ENCODE measurements around the gene KIF1C. TPM values are rescaled to one million over a fixed set of nuclear protein-coding genes. Genes with fewer than 3 reads are reported as not detected.
"Not testable (repeated sequence)": the region's sequence is repeated elsewhere in the genome, so short reads cannot be mapped to it uniquely, and the experiment has no call there.

The KIF1C gene
- total RNA-seq, 1 experiment from 2014 or later, result 67.6 TPM

DNA sequence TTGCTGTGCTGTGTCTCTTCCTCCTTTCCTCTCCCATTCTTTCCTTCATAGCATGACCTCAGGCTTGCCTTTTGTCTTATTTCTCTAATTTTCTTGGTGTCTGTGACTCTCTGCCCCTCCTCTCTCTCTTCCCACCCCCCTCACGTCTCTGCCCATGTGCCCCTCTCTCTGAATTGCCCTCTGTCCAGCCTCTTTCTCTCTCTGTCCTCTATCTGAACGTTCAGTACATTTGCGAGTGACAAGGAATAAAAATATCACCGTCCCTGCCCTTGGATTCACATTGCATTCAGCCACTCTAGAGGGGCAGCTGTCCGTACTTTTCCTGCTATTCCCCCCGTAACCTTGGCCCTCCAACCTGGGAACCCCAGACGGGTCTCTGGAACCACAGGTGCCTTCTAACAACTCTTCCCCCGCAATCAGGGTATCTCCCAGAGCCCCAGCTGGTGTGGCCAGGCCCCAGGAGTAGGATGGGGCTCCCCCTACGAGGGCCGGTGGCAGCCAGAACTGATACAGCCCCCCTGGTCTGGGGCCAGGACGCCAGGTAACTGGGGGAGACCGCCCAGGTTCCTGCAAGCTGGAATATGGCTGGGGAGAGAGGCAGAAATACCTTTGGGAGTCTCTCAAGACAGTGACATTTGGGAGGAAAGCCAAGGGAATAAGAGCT lies 1.8 kb downstream of the KIF1C start:
- DNase-seq (ENCODE audit: low read depth), result no peak

DNA sequence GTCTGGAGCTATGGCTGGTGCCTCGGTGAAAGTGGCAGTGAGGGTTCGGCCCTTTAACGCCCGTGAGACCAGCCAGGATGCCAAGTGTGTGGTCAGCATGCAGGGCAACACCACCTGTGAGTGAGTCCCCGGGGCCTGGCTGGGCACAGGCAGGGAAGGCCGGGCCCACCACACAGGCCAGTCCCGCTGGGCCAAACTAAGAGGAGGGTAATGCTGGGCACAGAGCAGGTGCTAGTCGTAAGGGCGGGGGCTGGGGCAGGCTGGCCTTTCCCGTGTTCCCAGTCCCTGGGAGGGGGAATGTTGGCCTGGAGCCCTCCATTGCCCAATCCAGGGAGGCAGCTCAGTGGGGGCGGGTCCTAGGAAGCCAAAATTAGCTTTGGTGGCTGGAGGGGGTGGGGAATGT lies 2.5 kb downstream of the KIF1C start:
- no peak for DNase-seq (ENCODE audit: low read depth)

- no peak for DNase-seq (ENCODE audit: low read depth)
Measured at GRCh38 chr17:5002121-5002788, 4.5 kb downstream of the KIF1C start.

- DNase-seq (ENCODE audit: low read depth), result no peak
Measured at GRCh38 chr17:5003214-5003867, 5.6 kb downstream of the KIF1C start.

- peak; percentile 79 for DNase-seq (ENCODE audit: low read depth)
Measured at GRCh38 chr17:5011928-5012327, 14.2 kb downstream of the KIF1C start.

DNA sequence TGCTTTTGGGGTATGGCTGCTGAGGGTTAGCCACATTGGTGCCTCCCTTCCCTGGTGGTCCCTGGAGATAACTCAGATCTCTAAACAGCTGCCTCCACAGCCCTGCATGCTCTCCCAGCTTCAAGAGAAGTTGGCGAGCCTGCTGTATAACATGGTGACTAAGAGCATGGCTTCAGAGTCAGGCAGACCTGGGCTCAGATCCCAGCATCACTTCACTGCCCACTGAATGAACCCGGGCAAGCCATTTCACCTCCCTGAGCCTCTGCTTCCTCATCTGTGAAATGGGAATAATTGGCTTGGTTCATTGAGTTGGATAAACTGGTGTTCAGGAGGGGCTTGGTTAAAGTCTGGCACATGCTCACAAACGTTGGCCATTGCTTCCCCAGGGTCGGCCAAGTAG lies 16.6 kb downstream of the KIF1C start:
- DNase-seq (ENCODE audit: low read depth), result no peak

DNA sequence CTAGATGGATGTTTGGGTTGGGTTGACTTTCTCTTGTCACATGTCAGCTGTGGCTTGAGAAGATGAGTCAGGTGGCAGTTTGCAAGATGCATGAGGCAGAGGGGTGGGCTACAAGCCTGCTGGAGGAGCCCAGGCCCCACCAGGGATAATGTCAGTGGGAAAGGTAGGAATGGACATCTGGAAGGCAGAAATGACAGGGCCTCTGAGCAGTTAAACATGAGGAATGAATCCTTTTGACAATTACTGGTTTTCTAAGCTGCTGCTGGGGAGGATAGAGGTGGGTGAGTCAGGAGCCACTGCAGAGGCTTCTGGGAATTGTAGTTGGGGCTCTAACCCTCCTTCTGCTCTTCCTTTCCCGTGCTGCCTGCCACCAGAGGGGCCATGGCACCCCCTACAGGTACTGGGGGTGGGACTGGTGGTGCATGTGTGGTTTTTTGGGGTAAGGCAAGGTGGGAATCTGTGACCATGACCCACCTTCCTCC lies 21.8 kb downstream of the KIF1C start:
- DNase-seq (ENCODE audit: low read depth), result peak; percentile 70

DNA sequence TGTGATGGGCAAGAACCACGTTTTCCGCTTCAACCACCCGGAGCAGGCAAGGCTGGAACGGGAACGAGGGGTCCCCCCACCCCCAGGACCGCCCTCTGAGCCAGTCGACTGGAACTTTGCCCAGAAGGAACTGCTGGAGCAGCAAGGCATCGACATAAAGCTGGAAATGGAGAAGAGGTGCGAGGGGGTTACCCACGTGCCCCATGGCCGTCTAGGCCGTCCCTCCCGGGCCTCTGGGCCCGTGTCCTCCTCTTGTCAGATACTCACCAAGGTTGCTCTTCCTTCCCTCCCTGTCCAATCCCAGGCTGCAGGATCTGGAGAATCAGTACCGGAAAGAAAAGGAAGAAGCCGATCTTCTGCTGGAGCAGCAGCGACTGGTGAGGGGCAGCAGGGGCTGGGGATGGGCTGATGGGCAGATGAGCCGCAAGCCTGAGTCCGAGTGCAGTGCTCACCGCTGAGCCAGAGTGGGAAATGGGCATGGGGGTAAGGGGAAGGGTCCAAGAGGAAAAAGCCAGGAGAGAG lies 22.8 kb downstream of the KIF1C start:
- no peak for DNase-seq (ENCODE audit: low read depth)

- DNase-seq (ENCODE audit: low read depth), result no peak
Measured at GRCh38 chr17:5022171-5022711, 24.5 kb downstream of the KIF1C start.

- DNase-seq (ENCODE audit: low read depth), result no peak
Measured at GRCh38 chr17:5023588-5024147, 25.9 kb downstream of the KIF1C start.

GRCh38 chr17:5024604-5025003 lies 26.9 kb downstream of the KIF1C start:
- no peak for DNase-seq (ENCODE audit: low read depth)

GRCh38 chr17:5027299-5027698 lies 29.5 kb downstream of the KIF1C start:
- DNase-seq (ENCODE audit: low read depth), result no peak

DNA sequence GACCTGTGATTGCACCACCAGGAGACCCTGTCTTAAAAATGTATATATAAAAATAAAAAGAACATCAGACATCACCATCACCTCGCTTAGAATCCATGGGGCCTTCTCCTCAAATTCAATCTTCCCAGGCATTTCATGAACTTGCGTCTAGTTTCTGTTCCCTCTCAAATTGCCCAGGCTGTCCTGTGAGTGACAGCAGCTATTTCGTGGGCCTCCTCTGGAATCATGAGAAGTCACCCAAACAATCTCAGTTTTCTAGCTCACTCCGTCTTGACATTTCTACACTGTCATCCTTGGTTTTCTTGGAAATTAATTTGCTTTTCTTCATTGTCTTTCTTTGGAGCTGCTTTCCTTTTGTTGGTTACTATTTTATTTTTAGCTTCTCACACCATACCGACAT lies 30.2 kb downstream of the KIF1C start:
- DNase-seq (ENCODE audit: low read depth), result no peak

GRCh38 chr17:5030168-5030567 lies 32.4 kb downstream of the KIF1C start:
- not testable (repeated sequence) for DNase-seq (ENCODE audit: low read depth)

DNA sequence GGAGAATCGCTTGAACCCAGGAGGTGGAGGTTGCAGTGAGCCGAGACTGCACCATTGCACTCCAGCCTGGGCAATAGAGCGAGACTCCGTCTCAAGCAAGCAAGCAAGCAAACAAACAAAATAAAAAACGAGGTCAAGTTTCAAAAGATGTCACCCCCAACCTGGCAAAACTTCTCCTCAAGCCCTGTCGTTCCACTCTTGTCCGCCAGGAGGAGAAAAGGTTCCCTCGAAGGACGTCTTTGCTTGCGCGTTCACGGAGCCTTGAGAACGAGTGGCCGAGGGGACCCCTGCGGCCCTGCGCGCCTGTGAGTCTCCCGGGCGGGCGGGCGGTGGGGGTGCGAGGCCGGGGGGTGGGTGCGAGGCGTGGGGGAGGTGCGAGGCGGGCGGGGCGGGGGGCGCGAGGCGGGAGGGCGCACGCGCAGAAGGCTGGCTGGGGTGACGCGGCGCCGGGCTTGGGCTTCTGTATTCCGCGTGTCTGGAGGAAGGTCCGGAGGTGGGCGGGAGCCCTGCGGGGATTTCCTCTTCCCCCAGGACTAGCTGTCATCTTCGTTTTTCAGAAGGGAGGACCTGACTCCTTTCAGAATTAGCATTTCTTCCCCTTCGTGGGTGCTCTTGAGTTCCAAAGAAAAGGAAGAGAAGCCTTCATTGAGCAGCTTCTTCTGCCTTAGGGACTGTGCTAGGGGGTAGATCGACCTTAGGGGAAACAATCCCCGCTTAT lies 33.8 kb downstream of the KIF1C start:
- peak; percentile 38 for DNase-seq (ENCODE audit: low read depth)

DNA sequence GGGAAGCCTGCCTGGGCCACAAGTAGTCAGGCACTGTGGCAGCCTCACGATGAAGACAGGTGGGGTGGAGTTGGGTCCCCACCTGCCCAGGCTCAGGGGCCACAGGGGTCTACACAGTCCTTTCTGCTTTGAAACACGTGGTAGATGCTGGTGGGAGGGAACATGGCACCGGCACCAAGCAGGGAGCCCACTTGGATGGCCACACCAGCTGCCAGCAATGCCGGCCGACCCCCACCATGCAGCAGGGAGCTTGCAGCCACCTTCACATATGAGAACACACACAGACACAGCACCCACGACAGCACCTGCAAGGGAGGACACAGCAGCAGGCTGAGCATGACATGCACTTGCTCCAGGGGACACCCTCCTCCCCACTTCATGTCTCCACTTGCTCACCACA lies 35.1 kb downstream of the KIF1C start:
- DNase-seq (ENCODE audit: low read depth), result no peak

DNA sequence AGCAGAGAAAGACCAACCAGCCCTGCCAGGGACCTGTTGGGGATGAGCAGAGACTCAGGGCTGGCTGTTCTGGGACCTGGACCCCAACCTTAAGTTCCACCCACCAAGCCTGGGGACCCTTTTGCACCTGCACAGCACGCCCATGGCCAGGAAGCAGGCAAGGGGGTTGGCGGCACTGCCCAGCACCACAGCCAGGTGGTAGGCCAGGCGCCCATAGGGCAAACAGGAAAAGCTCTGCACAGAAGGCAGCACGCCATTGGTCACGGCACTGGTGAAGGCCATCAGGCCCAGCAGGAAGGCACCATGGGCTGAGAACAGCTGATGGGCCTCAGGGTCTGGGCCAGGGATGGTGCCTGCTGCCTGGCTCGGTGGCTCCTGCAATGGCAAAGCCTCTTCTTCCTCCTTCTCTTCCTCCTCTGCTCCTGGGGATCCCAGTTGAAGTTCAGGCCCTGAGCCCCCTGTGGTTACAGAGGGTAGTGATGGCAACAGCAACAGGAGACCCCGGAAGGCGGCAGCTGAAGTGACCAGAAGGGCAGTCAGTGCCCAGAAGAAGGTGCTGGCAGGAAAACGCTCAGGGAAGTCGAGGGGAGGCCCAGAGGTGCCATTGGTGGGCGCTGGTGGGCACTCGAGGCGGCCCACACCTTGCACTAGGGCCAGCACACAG lies 35.7 kb downstream of the KIF1C start:
- no peak for DNase-seq (ENCODE audit: low read depth)

DNA sequence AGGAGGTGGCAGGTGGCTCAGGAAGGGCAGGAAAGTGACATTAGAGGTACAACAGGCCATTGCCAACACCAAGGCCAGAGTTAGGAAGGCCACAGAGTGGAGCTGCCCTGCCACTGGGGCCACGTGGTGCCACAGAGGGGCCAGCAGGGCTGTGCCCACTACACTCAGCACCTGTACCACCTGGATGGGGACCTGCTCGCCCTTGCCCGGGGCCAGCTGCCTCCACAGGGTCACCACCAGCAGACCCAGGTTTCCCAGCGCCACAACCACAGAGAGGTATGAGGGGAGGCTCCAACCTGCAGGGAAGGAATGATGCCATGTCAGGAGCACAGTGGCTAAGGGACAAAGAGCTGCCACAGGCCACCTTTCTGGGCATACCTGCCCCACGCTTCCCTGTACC lies 36.3 kb downstream of the KIF1C start:
- DNase-seq (ENCODE audit: low read depth), result no peak

DNA sequence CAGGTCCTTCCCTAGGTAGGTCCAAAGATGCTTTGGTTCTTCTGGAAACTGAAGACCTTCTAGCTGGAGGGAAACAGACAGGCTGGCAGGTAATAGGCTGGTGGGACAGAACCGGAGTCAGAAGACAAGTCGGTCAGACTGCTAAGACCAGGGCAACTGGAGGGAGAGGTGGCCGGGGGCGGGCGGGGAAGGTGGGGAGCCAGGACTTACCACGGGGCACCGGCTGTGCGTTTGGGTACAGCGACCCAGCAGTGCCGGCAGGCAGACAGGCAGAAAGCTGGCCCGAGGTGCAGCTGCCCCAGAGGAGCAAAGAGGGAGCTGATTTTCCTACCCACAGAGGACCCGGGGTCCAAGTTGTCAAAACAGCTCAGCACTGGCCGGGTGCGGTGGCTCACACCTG lies 36.9 kb downstream of the KIF1C start:
- no peak for DNase-seq (ENCODE audit: low read depth)

DNA sequence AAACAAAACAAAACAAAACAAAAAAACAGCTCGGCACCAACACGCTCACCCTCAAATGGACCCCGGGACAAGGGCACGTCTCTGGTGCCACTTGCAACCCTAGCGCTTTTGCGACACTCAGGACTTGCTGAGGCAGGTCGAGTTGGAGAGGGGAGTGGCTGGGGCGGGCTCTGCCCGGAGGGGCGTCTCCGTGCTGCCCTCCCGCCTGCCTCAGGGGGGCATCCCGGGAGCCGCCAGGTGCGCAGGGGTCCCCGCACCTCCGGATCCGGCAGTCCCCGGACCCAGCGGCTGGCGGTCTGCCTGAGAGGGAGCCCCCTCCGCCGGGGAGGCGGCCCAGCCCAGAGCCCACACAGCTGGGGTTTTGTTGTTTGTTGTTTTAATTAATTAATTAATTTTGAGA lies 37.6 kb downstream of the KIF1C start, which contains the start of gene SLC52A1:
TSS of gene SLC52A1 (minus strand) at position 112 of the 400 bp plus-strand sequence. CDS start 820 bp downstream, outside the sequence.
- DNase-seq (ENCODE audit: low read depth), result no peak
